Measurements from ENCODE around the gene ARMC9.

The ARMC9 gene

GRCh38 chr2:231408304-231408703, 209.9 kb downstream of the ARMC9 start:
- in situ Hi-C loops (cut with HindIII; ENCODE audit: low pct_ligation_motif_present, low pct_unique_long_range_greater_than_20kb, low sequenced_read_pairs): loop anchor here (25.0 kb wide), 1 partner anchor 196 kb away; no protein-coding TSS in a partner anchor
- DNase-seq: peak; percentile 23

- DNase-seq: no peak
- in situ Hi-C loops (cut with HindIII; ENCODE audit: low pct_ligation_motif_present, low pct_unique_long_range_greater_than_20kb, low sequenced_read_pairs): loop anchor here (10.0 to 25.0 kb wide), 2 partner anchors 85 to 197 kb away; no protein-coding TSS in a partner anchor
Measured at GRCh38 chr2:231409776-231410175, 211.3 kb downstream of the ARMC9 start.

- in situ Hi-C loops (cut with HindIII; ENCODE audit: low pct_ligation_motif_present, low pct_unique_long_range_greater_than_20kb, low sequenced_read_pairs): loop anchor here (10.0 to 25.0 kb wide), 2 partner anchors 86 to 198 kb away; no protein-coding TSS in a partner anchor
- DNase-seq: peak; percentile 30
Measured at GRCh38 chr2:231410293-231411004, 212.0 kb downstream of the ARMC9 start.

GRCh38 chr2:231411237-231411636, 212.8 kb downstream of the ARMC9 start:
- DNase-seq: no peak
- in situ Hi-C loops (cut with HindIII; ENCODE audit: low pct_ligation_motif_present, low pct_unique_long_range_greater_than_20kb, low sequenced_read_pairs): loop anchor here (10.0 to 25.0 kb wide), 2 partner anchors 86 to 199 kb away; no protein-coding TSS in a partner anchor

GRCh38 chr2:231411831-231412617, 213.6 kb downstream of the ARMC9 start:
- in situ Hi-C loops (cut with HindIII; ENCODE audit: low pct_ligation_motif_present, low pct_unique_long_range_greater_than_20kb, low sequenced_read_pairs): loop anchor here (10.0 to 25.0 kb wide), 2 partner anchors 87 to 200 kb away; no protein-coding TSS in a partner anchor

GRCh38 chr2:231412618-231412963, 214.2 kb downstream of the ARMC9 start:
- DNase-seq: no peak
- in situ Hi-C loops (cut with HindIII; ENCODE audit: low pct_ligation_motif_present, low pct_unique_long_range_greater_than_20kb, low sequenced_read_pairs): loop anchor here (10.0 to 25.0 kb wide), 2 partner anchors 88 to 200 kb away; no protein-coding TSS in a partner anchor

More at GRCh38 chr2:231411831-231412617, 213.6 kb downstream of the ARMC9 start:
- DNase-seq: peak; percentile 91

- DNase-seq: no peak
- in situ Hi-C loops (cut with HindIII; ENCODE audit: low pct_ligation_motif_present, low pct_unique_long_range_greater_than_20kb, low sequenced_read_pairs): loop anchor here (10.0 to 25.0 kb wide), 2 partner anchors 89 to 201 kb away; no protein-coding TSS in a partner anchor
Measured at GRCh38 chr2:231413456-231413855, 215.0 kb downstream of the ARMC9 start.

GRCh38 chr2:231413921-231414476, 215.6 kb downstream of the ARMC9 start:
- in situ Hi-C loops (cut with HindIII; ENCODE audit: low pct_ligation_motif_present, low pct_unique_long_range_greater_than_20kb, low sequenced_read_pairs): loop anchor here (10.0 to 25.0 kb wide), 2 partner anchors 89 to 202 kb away; no protein-coding TSS in a partner anchor

GRCh38 chr2:231415029-231415428, 216.6 kb downstream of the ARMC9 start:
- in situ Hi-C loops (cut with HindIII; ENCODE audit: low pct_ligation_motif_present, low pct_unique_long_range_greater_than_20kb, low sequenced_read_pairs): loop anchor here (10.0 to 25.0 kb wide), 2 partner anchors 90 to 203 kb away; no protein-coding TSS in a partner anchor

More at GRCh38 chr2:231413921-231414476, 215.6 kb downstream of the ARMC9 start:
- no peak for DNase-seq

GRCh38 chr2:231418820-231419640, 220.6 kb downstream of the ARMC9 start:
- in situ Hi-C loops (cut with HindIII; ENCODE audit: low pct_ligation_motif_present, low pct_unique_long_range_greater_than_20kb, low sequenced_read_pairs): loop anchor here (10.0 to 25.0 kb wide), 2 partner anchors 94 to 207 kb away; no protein-coding TSS in a partner anchor
- no peak for DNase-seq

More at GRCh38 chr2:231415029-231415428, 216.6 kb downstream of the ARMC9 start:
- DNase-seq: no peak

- in situ Hi-C loops (cut with HindIII; ENCODE audit: low pct_ligation_motif_present, low pct_unique_long_range_greater_than_20kb, low sequenced_read_pairs): loop anchor here (25.0 kb wide), 1 partner anchor 209 kb away; no protein-coding TSS in a partner anchor
- no peak for DNase-seq
Measured at GRCh38 chr2:231421051-231421580, 222.7 kb downstream of the ARMC9 start.

GRCh38 chr2:231422056-231422455, 223.6 kb downstream of the ARMC9 start:
- in situ Hi-C loops (cut with HindIII; ENCODE audit: low pct_ligation_motif_present, low pct_unique_long_range_greater_than_20kb, low sequenced_read_pairs): loop anchor here (25.0 kb wide), 1 partner anchor 210 kb away; no protein-coding TSS in a partner anchor
- no peak for DNase-seq

GRCh38 chr2:231423176-231423575, 224.7 kb downstream of the ARMC9 start:
- in situ Hi-C loops (cut with HindIII; ENCODE audit: low pct_ligation_motif_present, low pct_unique_long_range_greater_than_20kb, low sequenced_read_pairs): loop anchor here (25.0 kb wide), 1 partner anchor 211 kb away; no protein-coding TSS in a partner anchor
- DNase-seq: no peak

Data from ACHN (cell line).